PC-3 (cell line): ENCODE data around the gene FUT2.

Experiments
- EZH2 ChIP-seq: fragments of 300-600 bp; sonication (generic); IDR thresholded peaks from one replicate; pipeline ENCODE4 v1.6.1; 2017; ENCODE audit warnings: antibody characterized with exemption, mild to moderate bottlenecking, low read length; ENCODE audit not compliant: unreplicated experiment
- EZH2phosphoT487 ChIP-seq: fragments of 300-600 bp; sonication (generic); IDR thresholded peaks from 2 replicates; pipeline ENCODE4 v1.6.1; 2018; ENCODE audit warnings: mild to moderate bottlenecking, antibody characterized with exemption, low read length, borderline replicate concordance

DNA sequence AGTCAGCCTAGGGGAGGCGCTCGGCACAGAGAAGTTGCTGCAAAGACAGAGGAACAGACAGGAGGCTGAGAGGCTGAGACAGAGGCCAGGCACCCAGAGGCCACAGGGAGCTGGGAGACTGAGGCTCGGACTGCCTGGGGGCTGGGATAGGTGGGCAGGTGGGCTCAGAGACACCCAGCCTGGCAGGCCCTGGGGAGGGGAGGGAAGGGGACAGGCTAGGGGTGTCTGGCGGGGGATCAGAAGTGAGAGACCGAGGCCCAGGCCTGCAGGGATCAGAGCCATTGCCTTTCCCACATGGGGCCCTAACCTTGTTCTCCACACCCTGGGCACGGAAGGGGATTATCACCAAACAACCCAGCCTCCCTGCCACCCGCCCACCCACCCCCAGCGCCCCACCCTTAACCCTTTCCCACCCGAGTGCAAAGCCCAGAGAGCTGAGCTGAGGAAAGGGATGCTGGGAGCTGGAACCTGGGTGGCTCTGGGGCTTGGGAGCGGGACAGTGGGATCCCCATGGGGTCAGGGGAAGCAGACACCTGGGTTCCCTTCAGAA lies 24.2 kb upstream of the FUT2 start:
- TF ChIP-seq EZH2phosphoT487 (no peak), EZH2 (no peak)
